WERI-Rb-1 (cell line): ENCODE data around the gene KCNMA1.

ENCODE experiments used
- DNase-seq: peaks from one replicate; pipeline ENCODE4 v3.0.0-alpha.2; 2020
- H3K27ac ChIP-seq: fragments of 250-450 bp; sonication (Bioruptor Pico); 2 replicates; pipeline ENCODE4 v1.5.1; 2020; ENCODE audit warnings: mild to moderate bottlenecking, moderate library complexity
- H3K27me3 ChIP-seq: fragments of 250-450 bp; sonication (Bioruptor Pico); 2 replicates; pipeline ENCODE4 v1.5.1; 2021; ENCODE audit warnings: mild to moderate bottlenecking, low read depth, moderate library complexity; ENCODE audit not compliant: insufficient read depth, severe bottlenecking
- H3K36me3 ChIP-seq: fragments of 250-450 bp; sonication (Bioruptor Pico); 2 replicates; pipeline ENCODE4 v1.5.1; 2020; ENCODE audit warnings: mild to moderate bottlenecking, moderate library complexity
- H3K4me3 ChIP-seq: 2 replicates; pipeline ENCODE4 v1.5.1; 2011; ENCODE audit warnings: low read depth, mild to moderate bottlenecking, control low read depth, low read length
- H3K9me3 ChIP-seq: fragments of 250-450 bp; sonication (Bioruptor Pico); 2 replicates; pipeline ENCODE4 v1.5.1; 2021; ENCODE audit warnings: mild to moderate bottlenecking, moderate library complexity; ENCODE audit not compliant: severe bottlenecking
- TF ChIP-seq, protein P1 (sequence below): IDR thresholded peaks from 2 replicates; pipeline ENCODE4 v1.5.1; 2011; ENCODE audit warnings: low read depth, mild to moderate bottlenecking, control low read depth, inconsistent platforms, low read length

Gene KCNMA1

DNA sequence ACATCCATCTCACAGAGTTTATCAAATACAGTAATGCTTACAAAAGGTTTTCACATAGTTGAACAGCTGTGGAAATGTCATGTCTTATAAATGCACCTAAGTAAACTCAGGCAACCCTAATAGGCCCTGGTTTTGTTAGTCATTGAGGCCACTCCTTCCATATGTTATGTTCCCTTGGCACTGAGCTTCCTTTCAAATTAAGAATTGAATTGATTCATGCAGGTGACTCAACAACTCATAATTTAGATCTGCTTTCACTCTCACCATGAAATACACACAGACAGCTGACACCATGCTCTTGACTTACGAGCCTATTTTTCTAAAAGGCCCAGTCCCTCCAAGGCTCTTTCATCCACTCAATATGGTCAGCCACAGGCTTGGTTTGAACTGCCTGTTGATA lies 476.9 kb downstream of the KCNMA1 start:
- TF ChIP-seq, protein P1, sequence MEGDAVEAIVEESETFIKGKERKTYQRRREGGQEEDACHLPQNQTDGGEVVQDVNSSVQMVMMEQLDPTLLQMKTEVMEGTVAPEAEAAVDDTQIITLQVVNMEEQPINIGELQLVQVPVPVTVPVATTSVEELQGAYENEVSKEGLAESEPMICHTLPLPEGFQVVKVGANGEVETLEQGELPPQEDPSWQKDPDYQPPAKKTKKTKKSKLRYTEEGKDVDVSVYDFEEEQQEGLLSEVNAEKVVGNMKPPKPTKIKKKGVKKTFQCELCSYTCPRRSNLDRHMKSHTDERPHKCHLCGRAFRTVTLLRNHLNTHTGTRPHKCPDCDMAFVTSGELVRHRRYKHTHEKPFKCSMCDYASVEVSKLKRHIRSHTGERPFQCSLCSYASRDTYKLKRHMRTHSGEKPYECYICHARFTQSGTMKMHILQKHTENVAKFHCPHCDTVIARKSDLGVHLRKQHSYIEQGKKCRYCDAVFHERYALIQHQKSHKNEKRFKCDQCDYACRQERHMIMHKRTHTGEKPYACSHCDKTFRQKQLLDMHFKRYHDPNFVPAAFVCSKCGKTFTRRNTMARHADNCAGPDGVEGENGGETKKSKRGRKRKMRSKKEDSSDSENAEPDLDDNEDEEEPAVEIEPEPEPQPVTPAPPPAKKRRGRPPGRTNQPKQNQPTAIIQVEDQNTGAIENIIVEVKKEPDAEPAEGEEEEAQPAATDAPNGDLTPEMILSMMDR = no peak
- H3K27ac ChIP-seq = no peak overlapping the region

DNA sequence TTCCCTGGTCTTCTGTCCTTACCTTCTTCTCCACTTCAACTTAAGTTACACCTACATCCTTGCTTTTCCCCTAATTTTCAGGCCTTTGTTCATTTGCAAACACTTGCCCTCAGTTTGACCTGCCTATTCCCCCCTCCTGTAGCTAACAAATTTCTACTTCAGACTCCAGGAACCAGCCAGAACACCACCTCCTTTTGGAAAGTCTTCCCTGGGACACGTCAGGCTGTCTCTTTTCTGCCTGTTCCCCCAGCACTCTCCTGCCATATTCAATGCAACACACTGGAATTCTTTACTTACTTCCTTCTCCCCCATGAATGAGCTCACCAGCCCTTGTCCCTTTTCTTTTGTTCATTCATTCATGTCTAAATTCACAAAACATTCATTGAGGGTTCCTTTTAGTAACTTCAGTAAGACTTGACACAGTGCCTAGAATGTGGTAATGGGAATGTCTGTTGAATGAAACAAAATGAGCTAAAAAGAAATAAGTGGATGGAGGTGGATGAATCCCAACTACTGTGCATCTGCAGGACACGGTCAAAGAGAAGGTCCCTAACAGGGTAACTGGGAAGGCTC lies 478.0 kb downstream of the KCNMA1 start:
- Histone ChIP-seq H3K27ac (no peak overlapping the region), H3K36me3 (no peaks in the 10 kb centered on the region), H3K9me3 (no peaks in the 10 kb centered on the region), H3K27me3 (no peaks in the 10 kb centered on the region), H3K4me3 (no peak overlapping the region)
- TF ChIP-seq, protein P1 = no peak
- DNase-seq = no peak

More for the DNA sequence above, 476.9 kb downstream of the KCNMA1 start:
- Histone ChIP-seq H3K36me3 (no peaks in the 10 kb centered on the region), H3K4me3 (no peak overlapping the region), H3K27me3 (no peaks in the 10 kb centered on the region), H3K9me3 (no peaks in the 10 kb centered on the region)
- no peak for DNase-seq

DNA sequence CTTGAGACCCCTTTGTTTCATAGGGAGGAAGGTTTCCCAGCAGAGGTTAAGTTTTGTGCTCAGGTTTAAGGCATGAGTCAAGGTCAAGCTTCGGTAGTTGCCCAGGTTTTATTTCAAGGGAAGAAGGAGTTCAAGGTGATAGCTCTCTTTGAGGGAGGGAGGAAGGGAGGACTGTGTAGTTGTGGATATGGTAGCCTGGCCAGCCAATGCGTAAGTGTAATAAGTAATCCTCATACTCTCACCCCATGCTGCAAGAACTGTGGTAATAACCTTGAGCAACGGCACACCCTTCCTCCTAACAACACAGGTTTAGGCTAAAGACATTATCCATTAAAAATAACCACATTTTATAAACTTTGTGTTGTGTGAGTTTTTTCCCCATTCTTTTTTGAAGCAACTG lies 478.9 kb downstream of the KCNMA1 start:
- DNase-seq = no peak
- H3K36me3 ChIP-seq = no peaks in the 10 kb centered on the region
- TF ChIP-seq, protein P1 = no peak
- no peak overlapping the region for H3K27ac ChIP-seq
- H3K4me3 ChIP-seq = no peak overlapping the region
- no peaks in the 10 kb centered on the region for H3K9me3 ChIP-seq
- H3K27me3 ChIP-seq = no peaks in the 10 kb centered on the region

DNA sequence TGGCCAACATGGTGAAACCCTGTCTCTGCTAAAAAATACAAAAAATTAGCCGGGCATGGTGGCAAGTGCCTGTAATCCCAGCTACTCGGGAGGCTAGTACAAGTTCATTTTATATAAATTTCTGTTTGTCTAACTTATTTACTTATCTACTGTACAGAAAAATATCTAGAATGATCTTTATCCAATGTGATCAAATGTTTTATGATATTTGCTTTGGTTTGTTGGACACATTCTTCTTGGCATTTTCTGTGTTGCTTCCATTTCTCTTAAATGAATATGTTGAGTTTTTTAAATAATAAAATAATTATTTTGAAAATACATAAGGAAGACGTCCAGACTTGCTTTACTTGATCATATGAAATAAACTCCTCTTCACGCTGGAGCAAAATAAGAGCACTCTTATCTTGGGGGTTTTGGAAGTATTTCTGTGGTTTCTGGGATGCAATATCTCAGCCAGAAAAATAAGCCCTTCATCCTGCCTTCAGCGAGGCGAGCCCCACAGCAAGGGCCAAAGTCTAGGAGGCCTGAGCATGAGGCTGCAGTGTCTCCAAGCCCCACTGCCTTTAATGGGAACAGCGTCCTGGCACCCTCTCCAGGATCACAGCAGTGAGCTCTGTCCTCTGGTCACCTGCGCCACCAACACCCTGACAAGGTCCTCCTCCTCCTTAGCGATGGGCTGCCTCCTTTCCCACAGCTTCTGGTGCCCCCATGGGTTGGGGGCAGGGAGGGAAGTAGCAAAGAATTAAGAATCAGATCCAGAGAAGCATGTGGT lies 480.2 kb downstream of the KCNMA1 start:
- Histone ChIP-seq H3K36me3 (no peaks in the 10 kb centered on the region), H3K4me3 (no peak overlapping the region), H3K27ac (no peak overlapping the region)

DNA sequence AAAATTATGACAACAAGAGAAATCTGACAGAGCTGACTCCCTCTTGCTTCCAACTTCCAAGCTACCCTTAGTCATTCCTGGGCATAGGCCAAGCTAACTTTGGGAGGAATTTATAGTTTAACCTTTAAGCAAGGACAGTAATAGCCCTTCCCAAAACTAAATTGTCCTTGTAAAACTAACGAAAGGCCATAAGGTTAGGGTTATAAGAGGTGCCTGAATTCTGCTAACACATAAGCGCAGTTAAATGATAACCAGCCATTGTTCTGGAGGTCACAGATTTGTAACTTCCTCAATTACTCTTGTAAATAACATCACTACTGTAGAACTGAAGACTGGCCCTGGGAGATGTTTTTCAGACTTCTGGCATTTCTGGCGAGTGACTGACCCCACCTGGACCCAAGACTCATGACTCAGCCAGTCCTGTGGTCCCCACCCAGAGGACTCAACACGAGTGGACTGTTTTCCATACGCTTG lies 481.2 kb downstream of the KCNMA1 start:
- H3K27me3 ChIP-seq = no peaks in the 10 kb centered on the region
- no peak overlapping the region for H3K27ac ChIP-seq
- TF ChIP-seq, protein P1 = no peak
- no peaks in the 10 kb centered on the region for H3K36me3 ChIP-seq
- DNase-seq = no peak
- no peak overlapping the region for H3K4me3 ChIP-seq
- no peaks in the 10 kb centered on the region for H3K9me3 ChIP-seq

More for the DNA sequence above, 480.2 kb downstream of the KCNMA1 start:
- no peaks in the 10 kb centered on the region for H3K27me3 ChIP-seq
- no peaks in the 10 kb centered on the region for H3K9me3 ChIP-seq
- DNase-seq = no peak
- TF ChIP-seq, protein P1 = no peak
